OCI-LY3 (cell line): ENCODE measurements around the gene PTPRN2.

Source experiments
- H2AFZ ChIP-seq: fragments of 200-600, 300-600 bp; shearing (Covaris generic); 2 replicates; pipeline ENCODE4 v1.6.0; 2014; ENCODE audit warnings: antibody characterized with exemption, low read depth, low read length
- H3K27ac ChIP-seq: fragments of 200-600, 300-600 bp; sonication (generic); 2 replicates; pipeline ENCODE4 v1.5.1; 2014; ENCODE audit warnings: mild to moderate bottlenecking, low read length, moderate library complexity, mixed read lengths
- H3K27me3 ChIP-seq: fragments of 200-600, 300-600 bp; sonication (generic); 2 replicates; pipeline ENCODE4 v1.6.1; 2014; ENCODE audit warnings: low read depth, low read length, mixed read lengths
- H3K36me3 ChIP-seq: fragments of 200-600, 300-600 bp; sonication (generic); replicated peaks from 2 replicates; pipeline ENCODE3; 2014; ENCODE audit warnings: low read depth, low read length, mixed read lengths
- H3K4me1 ChIP-seq: fragments of 300-600, 200-600 bp; sonication (generic); 2 replicates; pipeline ENCODE4 v1.6.1; 2014; ENCODE audit warnings: low read length, mixed read lengths
- H3K4me2 ChIP-seq: fragments of 200-600, 300-600 bp; sonication (generic); 2 replicates; pipeline ENCODE4 v1.6.1; 2014; ENCODE audit warnings: low read length, mixed read lengths
- H3K4me3 ChIP-seq: fragments of 300-600, 200-600 bp; sonication (generic); 2 replicates; pipeline ENCODE4 v1.5.1; 2014; ENCODE audit warnings: antibody characterized with exemption, mild to moderate bottlenecking, low read length, moderate library complexity
- H3K79me2 ChIP-seq: fragments of 300-600, 200-600 bp; shearing (Covaris generic); 2 replicates; pipeline ENCODE4 v1.6.1; 2014; ENCODE audit warnings: mild to moderate bottlenecking, low read length, mixed read lengths
- H3K9ac ChIP-seq: fragments of 300-600, 200-600 bp; shearing (Covaris generic); 2 replicates; pipeline ENCODE4 v1.6.0; 2014; ENCODE audit warnings: mild to moderate bottlenecking, low read length, moderate library complexity
- H3K9me3 ChIP-seq: fragments of 200-600, 300-600 bp; shearing (Covaris generic); 2 replicates; pipeline ENCODE4 v1.6.1; 2014; ENCODE audit warnings: low read length, mixed read lengths; ENCODE audit not compliant: insufficient read depth
- H4K20me1 ChIP-seq: fragments of 200-600, 300-600 bp; sonication (generic); 2 replicates; pipeline ENCODE4 v1.6.1; 2016; ENCODE audit warnings: low read length, mixed read lengths; ENCODE audit not compliant: insufficient read depth
- EZH2phosphoT487 ChIP-seq: fragments of 200-600 bp; shearing (Covaris generic); IDR thresholded peaks from 2 replicates; pipeline ENCODE4 v1.6.1; 2018; ENCODE audit warnings: antibody characterized with exemption, mixed run types, low read depth
- TF ChIP-seq, protein P1 (sequence below): fragments of 200-600, 300-600 bp; sonication (generic); IDR thresholded peaks from 2 replicates; pipeline ENCODE4 v1.5.1; 2014; ENCODE audit warnings: antibody characterized with exemption, low read length, low read depth

Gene PTPRN2

GRCh38 chr7:158291998-158292397 is 295.6 kb downstream of the PTPRN2 start:
- no peak overlapping the region for H3K4me2 ChIP-seq
- no peaks in the 10 kb centered on the region for H3K79me2 ChIP-seq
- no peaks in the 10 kb centered on the region for H3K4me1 ChIP-seq
- TF ChIP-seq EZH2phosphoT487 = no peak
- TF ChIP-seq, protein P1, sequence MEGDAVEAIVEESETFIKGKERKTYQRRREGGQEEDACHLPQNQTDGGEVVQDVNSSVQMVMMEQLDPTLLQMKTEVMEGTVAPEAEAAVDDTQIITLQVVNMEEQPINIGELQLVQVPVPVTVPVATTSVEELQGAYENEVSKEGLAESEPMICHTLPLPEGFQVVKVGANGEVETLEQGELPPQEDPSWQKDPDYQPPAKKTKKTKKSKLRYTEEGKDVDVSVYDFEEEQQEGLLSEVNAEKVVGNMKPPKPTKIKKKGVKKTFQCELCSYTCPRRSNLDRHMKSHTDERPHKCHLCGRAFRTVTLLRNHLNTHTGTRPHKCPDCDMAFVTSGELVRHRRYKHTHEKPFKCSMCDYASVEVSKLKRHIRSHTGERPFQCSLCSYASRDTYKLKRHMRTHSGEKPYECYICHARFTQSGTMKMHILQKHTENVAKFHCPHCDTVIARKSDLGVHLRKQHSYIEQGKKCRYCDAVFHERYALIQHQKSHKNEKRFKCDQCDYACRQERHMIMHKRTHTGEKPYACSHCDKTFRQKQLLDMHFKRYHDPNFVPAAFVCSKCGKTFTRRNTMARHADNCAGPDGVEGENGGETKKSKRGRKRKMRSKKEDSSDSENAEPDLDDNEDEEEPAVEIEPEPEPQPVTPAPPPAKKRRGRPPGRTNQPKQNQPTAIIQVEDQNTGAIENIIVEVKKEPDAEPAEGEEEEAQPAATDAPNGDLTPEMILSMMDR = no peak
- H3K9me3 ChIP-seq = no peaks in the 10 kb centered on the region
- H3K27ac ChIP-seq = no peak overlapping the region
- no peak overlapping the region for H3K4me3 ChIP-seq
- H4K20me1 ChIP-seq = no peaks in the 10 kb centered on the region
- no peaks in the 10 kb centered on the region for H3K36me3 ChIP-seq
- no peak overlapping the region for H2AFZ ChIP-seq
- H3K9ac ChIP-seq = no peak overlapping the region
- H3K27me3 ChIP-seq = no peaks in the 10 kb centered on the region

- Histone ChIP-seq H3K27me3 (no peaks in the 10 kb centered on the region), H3K9me3 (no peaks in the 10 kb centered on the region), H3K4me3 (no peak overlapping the region), H3K27ac (no peak overlapping the region), H3K79me2 (no peaks in the 10 kb centered on the region), H3K4me1 (no peaks in the 10 kb centered on the region), H4K20me1 (no peaks in the 10 kb centered on the region), H3K9ac (no peak overlapping the region), H3K4me2 (no peak overlapping the region), H3K36me3 (no peaks in the 10 kb centered on the region), H2AFZ (no peak overlapping the region)
- TF ChIP-seq EZH2phosphoT487 = no peak
- TF ChIP-seq, protein P1 = no peak
Observed at GRCh38 chr7:158289761-158290523, 297.7 kb downstream of the PTPRN2 start.

DNA sequence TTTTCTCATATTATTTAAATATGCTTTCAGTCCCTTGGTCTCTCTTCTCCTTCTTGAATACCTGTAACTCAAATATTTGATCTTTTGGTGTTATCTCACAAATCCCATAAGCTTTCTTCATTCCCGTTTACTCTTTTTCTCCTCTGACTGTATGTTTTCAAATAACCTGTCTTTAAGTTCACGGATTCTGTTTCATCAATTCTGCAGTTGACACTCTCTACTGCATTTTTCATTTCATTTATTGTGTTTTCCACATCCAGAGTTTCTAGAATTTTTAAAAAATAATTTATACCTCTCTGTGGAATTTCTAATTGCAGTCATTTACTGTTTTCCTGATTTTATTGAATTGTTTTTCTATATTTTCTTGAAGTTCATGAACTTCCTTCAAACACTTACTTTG is 298.4 kb downstream of the PTPRN2 start:
- Histone ChIP-seq H3K9me3 (no peaks in the 10 kb centered on the region), H3K27me3 (no peaks in the 10 kb centered on the region), H3K79me2 (no peaks in the 10 kb centered on the region), H3K27ac (no peak overlapping the region), H4K20me1 (no peaks in the 10 kb centered on the region), H2AFZ (no peak overlapping the region), H3K4me2 (no peak overlapping the region), H3K4me1 (no peaks in the 10 kb centered on the region), H3K4me3 (no peak overlapping the region), H3K36me3 (no peaks in the 10 kb centered on the region), H3K9ac (no peak overlapping the region)
- TF ChIP-seq, protein P1 = no peak
- no peak for TF ChIP-seq EZH2phosphoT487

DNA sequence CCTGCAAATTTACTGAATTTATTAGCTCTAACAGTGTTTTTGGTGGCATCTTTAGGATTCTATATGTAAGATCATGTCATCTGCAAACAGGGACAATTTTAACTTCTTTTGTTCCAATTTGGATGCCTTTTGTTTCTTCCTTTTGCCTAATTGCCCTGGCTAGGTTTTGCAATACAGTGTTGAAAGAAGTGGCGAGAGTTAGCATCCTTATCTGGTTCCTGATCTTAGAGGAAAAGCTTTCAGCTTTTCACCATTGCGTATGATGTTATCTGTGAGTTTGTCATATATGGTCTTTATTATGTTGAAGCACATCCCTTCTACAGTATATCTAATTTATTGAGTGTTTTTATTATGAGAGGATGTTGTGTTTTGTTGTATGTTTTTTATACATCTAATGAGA is 301.4 kb downstream of the PTPRN2 start:
- H3K27ac ChIP-seq = no peak overlapping the region
- H3K27me3 ChIP-seq = no peaks in the 10 kb centered on the region
- TF ChIP-seq EZH2phosphoT487 = no peak
- TF ChIP-seq, protein P1 = no peak
- H3K79me2 ChIP-seq = no peaks in the 10 kb centered on the region
- H3K4me2 ChIP-seq = no peak overlapping the region
- no peaks in the 10 kb centered on the region for H3K4me1 ChIP-seq
- no peak overlapping the region for H2AFZ ChIP-seq
- no peaks in the 10 kb centered on the region for H4K20me1 ChIP-seq
- no peaks in the 10 kb centered on the region for H3K9me3 ChIP-seq
- no peak overlapping the region for H3K9ac ChIP-seq
- no peaks in the 10 kb centered on the region for H3K36me3 ChIP-seq
- H3K4me3 ChIP-seq = no peak overlapping the region
